ENCODE data around the gene CBFA2T3.

The CBFA2T3 gene

GRCh38 chr16:88975511-88976061 lies 1.4 kb downstream of the CBFA2T3 start:
- DNase-seq (ENCODE audit: low read depth): no peak
- no peak overlapping the region for H3K4me3 ChIP-seq (ENCODE audit: low read length)
- no peak for TF ChIP-seq CTCF (conservative IDR thresholded peaks at IDR 0.05; ENCODE audit: low read depth, low read length)

GRCh38 chr16:88974916-88975215 lies 2.1 kb downstream of the CBFA2T3 start:
- H3K4me3 ChIP-seq (ENCODE audit: low read length): no peak overlapping the region
- TF ChIP-seq CTCF (conservative IDR thresholded peaks at IDR 0.05; ENCODE audit: low read depth, low read length): no peak
- no peak for DNase-seq (ENCODE audit: low read depth)

GRCh38 chr16:88974080-88974915 lies 2.7 kb downstream of the CBFA2T3 start:
- no peak for TF ChIP-seq CTCF (conservative IDR thresholded peaks at IDR 0.05; ENCODE audit: low read depth, low read length)
- no peak overlapping the region for H3K4me3 ChIP-seq (ENCODE audit: low read length)
- no peak for DNase-seq (ENCODE audit: low read depth)

GRCh38 chr16:88973415-88974050 lies 3.5 kb downstream of the CBFA2T3 start:
- TF ChIP-seq CTCF (conservative IDR thresholded peaks at IDR 0.05; ENCODE audit: low read depth, low read length): no peak
- DNase-seq (ENCODE audit: low read depth): no peak
- H3K4me3 ChIP-seq (ENCODE audit: low read length): no peak overlapping the region

GRCh38 chr16:88973007-88973410 lies 4.0 kb downstream of the CBFA2T3 start:
- no peak overlapping the region for H3K4me3 ChIP-seq (ENCODE audit: low read length)
- no peak for TF ChIP-seq CTCF (conservative IDR thresholded peaks at IDR 0.05; ENCODE audit: low read depth, low read length)
- no peak for DNase-seq (ENCODE audit: low read depth)

GRCh38 chr16:88972349-88972748 lies 4.7 kb downstream of the CBFA2T3 start:
- H3K4me3 ChIP-seq (ENCODE audit: low read length): no peak overlapping the region
- no peak for TF ChIP-seq CTCF (conservative IDR thresholded peaks at IDR 0.05; ENCODE audit: low read depth, low read length)
- no peak for DNase-seq (ENCODE audit: low read depth)

Data from retinal pigment epithelial cell (primary cell).